NCI-H524 (cell line): ENCODE results near the gene SPTLC1.

Experiments used
- DNase-seq, 2 experiments: peaks; one replicate each; lab custom pipeline; 2025; lab: John Stamatoyannopoulos, UW

The SPTLC1 gene

DNA sequence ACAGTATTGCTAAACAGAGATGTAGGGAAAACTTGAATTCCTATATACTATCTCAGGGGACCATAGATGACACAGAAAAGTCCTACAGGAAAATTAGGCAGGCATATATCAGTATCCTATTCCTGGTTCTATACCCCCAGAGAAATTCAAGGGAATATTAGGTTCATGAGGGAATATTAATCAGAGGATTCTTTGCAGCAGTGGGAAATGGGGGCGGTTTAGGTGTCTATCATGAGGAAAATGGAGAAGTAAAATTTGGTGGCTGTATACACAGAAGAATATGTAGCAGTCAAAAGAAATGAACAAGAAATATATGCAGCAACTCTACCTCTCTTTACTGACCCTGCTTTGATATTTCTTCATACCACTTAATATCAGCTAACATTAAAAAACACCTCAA lies 20.0 kb downstream of the SPTLC1 start:
- no peak for DNase-seq

DNA sequence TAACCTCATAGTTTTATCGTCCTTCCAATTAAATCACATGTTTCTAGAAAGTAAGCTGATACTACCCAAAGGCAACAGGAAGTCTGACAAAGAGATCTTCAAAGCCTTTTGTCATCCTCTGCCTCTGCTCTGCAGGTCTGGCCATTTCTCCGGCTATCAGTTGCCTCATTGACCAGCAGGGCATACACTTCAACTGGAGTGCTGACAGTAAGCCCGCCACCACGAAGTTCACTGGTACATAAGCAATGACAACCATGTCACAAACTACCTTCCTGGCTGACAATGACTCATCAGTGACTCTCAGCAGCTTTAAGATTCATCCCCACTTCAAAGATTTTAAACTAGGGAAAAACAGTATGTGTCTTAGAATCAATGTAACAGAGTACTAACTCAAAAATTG lies 20.6 kb downstream of the SPTLC1 start:
- DNase-seq: no peak

DNA sequence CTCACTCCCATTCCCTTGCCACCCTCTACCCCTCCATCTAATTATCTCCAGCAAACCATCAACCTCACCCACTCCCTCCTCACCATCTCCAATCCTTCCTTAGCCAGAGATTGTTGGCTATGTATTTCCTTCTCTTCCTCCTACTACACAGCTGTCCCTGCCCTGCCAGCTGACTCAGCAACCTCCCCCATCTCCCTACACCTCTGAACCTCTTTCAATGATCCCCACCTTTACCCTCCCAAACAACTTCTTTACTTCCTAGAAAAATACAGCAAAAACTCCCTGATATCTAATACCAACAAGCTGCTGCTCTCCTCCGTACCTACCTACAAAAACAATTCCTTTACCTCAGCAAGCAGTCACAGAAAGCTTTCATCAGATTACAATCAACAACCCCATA lies 37.3 kb downstream of the SPTLC1 start:
- DNase-seq: no peak

DNA sequence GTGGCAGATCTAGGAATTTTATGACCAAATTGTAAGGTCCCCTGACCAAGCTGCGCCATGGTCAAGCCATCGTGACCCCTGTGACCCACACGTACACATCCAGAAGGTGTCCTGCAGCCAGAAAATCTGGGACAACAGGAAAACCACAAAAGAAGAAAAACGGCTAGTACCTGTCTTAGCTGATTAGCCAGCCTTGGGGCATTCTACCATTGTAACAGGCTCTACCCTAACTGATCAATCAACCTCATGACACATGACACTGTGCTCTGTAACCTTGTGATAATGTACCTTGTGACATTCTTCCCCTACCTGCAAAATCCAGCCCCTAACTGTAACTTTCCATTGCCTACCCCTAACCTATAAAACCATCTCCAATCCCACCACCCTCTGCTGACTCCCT lies 43.6 kb downstream of the SPTLC1 start:
- no peak for DNase-seq

DNA sequence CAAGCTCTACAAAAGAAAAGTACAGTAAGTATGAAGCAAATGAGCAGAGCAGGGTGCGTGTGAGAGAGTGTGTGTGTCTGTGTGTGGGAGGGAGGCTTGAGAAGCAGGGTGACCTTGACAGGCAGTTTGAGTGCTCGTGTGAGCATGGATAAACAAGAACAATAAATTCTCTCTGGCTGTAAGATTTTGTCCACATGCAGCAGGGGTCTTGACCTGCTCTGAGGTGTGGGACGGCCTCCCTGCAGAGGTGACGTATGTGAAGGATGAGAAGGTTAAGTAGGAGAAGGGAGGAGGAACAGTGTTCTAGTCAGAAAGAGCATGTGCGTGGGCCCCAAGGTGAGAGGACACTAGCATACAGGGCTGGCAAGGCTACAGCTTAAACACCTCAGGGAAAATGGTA lies 49.0 kb downstream of the SPTLC1 start:
- DNase-seq: no peak

DNA sequence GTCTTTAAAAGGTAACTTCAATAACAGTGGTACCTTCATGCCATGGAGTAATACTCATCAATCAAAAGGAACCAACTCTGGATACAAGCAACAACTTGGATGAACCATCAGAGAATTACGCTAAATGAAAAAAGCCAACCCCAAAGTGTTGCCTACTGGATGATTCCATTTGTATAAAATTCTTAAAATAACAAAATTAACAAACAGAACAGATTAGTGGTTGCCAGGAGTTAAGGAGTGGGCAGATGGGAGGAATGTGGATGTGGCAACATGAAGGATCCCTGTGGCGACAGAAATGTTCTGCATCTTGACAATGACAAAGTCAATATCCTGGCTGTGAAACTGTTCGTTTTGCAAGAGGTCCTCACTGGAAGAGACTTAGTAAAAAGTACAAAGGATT lies 50.5 kb downstream of the SPTLC1 start:
- DNase-seq: no peak

DNA sequence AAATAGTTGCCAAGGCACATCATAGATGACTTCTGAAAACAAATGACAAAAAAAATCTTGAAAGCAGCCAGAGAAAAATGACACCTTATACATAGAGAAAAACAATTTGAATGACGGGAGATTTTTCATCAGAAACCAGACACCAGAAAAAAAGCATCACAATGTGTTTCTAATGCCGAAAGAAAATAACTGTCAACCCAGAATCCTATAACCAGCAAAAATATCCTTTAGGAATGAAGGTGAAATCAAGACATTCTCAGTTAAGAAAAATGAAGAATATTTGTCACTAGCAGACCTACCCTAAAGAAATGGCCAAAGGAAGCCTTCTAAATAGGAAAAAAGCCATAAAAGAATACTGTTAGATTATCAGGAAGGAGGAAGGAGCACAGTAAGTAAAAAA lies 54.0 kb downstream of the SPTLC1 start:
- no peak for DNase-seq

DNA sequence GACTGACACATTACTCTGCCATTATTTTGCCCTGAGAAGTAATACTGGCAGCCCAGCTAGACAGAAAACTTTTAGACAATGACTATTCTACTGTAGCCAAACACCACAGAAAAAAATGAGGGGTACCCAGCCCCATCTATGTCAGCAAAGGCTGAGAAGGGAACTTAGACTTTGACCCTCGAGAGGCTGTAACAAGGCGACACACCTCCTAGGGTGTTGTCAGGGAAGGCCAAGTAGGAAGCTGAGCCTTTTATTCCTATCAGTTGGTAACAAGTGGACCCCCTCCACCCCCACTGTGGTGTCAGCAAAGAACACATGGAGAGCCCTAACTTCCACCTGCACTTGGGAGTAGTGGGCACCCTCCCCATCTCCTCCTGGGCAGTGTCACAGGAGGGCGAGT lies 55.6 kb downstream of the SPTLC1 start:
- no peak for DNase-seq

DNA sequence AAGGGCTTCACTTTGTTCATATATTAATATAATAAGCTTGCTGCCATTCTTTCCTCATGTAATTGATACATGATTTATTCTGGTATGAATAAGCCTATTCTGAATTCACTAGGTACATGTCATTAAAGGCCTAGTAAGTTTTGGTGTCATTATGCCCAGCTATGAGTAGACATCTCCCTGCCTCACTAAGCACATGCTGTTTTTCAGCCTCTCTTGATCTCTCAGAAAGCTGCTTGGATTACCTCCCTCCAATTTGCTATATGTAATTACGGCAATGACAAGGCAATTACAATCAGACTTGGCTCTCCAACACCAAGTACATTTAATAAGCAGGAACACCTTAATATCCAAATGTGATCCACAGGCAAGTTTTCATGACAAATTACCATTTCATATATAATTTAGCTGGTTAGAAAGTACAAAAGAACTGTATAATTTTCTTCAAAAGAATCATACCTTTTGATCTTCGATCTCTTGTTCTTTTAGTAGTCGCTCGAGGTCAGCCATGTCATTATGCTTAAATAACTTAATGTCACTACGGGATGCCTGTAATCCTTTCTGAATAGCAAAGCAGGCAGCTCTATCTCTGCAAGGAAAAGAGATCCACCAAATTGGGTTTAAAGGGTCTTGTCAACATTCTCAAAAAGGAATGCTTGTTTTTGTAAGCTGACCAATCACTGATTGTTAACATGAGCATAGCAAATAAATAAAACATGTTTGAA lies 56.3 kb downstream of the SPTLC1 start:
- no peak for DNase-seq

DNA sequence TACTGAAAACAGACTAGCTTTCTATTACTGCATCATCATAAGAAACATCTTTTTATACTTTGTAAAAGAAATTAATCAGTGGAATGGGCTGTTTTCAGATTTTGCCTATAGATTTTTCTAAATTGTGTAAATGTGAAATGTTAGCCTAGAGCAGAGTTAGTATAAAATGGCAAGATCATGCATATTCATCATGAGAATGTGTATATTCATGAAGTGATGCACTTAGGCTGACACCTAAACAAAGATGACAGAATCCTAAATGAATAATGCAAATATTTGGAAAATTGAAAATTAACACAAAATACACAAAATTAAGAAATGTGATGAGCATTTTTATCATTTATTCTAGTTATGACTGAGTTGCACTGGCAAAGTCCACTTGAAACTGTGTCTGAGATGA lies 57.2 kb downstream of the SPTLC1 start:
- DNase-seq: no peak

DNA sequence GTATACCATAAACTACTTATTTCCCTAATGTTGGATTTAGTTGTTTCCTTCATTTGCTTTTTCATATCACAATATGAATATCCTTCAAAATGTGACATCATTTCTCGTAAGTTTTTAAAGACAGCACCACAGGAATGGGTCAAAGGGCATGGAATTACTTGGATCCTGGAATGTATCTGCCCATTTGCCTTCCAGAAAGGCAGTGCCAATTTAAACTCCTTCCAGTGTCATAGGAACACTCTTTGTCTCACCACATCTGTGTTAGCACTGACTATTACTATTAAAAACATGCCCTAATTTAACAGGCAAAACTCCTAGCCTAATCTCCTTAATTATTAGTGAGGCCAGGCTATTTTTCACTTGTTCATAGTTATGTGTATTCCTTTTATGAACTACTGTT lies 58.0 kb downstream of the SPTLC1 start:
- no peak for DNase-seq

DNA sequence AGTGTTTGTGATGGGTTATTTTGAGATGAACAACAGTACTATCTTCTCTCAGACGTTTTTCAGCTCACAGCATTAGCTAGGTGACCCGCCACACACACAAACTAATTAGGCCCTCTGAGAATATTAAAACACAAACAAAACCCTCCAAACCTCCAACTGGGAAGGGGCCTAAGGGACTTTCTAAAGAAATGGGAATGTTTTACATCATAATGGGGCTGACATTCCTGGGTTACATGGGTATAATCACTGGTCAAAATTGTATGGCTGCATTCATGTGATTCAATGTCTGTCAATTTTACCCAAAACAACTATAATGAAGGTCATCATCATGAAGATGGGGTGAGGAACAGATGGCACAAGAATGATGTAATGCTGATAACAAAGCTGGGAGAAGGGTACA lies 59.6 kb downstream of the SPTLC1 start:
- no peak for DNase-seq

DNA sequence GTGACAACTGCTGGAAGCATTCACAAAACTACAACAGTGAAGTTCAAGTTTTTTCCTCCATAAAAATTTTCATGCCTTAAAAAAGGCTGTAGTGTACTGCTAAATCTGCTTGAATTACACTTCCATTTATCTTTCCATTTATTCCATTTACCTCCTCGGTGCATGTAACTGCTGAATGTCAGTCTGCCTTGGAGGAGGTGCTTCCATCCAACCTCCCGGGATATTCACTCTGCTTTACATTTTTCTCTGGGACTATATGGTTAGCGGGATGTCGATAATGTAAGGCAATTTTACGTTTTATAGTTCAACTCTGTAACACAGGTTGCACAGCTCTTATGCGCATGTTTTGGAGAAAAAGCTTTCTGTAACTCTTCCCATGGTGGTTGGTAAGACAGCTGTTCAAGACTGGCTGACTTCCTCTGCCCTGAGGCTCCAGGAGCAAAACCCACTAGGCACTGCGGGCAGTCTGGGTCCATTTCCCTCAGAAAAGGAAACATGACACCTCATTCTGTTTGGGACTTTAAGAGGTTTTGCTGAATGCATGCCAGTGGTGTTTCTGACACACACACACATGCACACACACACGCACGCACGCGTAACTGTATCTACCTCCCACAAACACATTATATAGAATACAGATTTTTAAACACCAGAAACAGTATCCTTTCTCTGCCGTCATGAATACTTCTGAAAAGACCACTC lies 66.1 kb downstream of the SPTLC1 start:
- DNase-seq: no peak

DNA sequence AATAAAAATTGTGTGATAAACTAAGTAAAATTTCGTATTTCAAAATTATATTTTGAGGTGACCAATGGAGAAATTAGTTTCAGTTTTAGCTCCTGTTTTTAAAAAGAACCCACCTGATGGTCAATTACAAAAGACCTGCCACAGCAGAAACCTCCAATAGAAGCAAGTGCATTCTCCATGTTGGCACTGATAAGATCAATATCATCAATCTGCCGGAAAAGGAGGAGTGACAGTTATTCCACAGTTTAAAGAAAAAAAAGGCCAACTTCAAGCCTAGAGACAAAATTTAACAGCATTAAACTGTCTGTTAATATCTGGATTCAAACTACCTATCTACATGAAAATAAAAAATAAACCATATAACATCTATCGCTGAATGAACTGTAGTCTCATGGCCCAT lies 67.7 kb downstream of the SPTLC1 start:
- no peak for DNase-seq

DNA sequence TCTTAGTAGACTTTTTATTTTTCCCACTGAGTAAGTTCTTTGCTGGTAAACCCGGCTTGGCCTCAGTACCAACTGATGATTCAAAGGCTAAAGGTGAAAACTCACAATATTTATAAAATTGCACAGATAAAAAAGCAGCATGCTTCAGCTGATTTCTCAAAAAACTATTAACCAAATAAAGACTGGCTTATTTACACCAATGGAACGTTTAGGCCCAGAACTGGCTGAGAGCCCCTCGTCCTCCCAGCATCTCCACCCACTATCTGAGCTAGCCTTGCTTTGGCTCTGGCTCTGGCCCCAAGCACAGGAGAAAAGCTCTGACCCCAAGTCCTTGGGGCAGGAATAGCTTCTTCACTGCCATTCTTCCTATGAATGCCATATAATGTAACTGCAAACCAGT lies 68.5 kb downstream of the SPTLC1 start:
- no peak for DNase-seq

DNA sequence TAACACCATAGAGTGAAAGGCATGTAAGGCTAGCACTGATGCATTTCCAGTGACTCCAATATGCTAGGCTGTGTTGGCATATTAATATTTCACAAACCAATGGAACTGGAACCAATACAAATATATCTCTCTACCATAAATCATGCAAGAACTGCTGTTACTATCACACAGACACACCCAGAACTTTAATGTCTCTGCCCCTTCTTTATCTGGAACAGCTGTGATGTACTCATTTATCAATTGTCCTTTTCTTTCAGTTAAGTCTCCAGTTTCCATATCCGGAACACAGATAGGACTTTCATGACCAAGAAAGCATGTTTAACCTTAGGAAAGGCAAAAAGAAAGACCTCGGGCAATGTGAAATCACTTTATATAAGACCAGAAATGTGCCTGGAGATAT lies 70.3 kb downstream of the SPTLC1 start:
- no peak for DNase-seq

DNA sequence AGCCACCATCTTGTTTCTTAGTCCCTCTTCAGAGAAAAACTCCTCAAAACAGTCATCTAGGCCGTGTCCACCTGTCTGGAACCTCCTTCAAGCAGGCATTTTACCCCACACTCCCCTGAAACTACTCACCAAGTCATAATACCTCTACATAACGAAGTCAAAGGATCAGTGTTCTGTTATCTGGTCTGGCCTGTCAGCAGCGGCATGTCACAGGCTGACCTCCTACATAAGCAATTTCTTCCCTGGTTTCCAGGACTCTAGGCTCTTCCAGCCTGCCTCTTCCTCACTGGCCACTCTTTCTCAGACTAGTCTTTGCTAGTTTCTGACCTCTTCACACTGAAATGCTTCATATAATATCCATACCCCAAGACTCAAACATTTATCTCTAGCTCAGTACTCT lies 72.2 kb downstream of the SPTLC1 start:
- DNase-seq: no peak

DNA sequence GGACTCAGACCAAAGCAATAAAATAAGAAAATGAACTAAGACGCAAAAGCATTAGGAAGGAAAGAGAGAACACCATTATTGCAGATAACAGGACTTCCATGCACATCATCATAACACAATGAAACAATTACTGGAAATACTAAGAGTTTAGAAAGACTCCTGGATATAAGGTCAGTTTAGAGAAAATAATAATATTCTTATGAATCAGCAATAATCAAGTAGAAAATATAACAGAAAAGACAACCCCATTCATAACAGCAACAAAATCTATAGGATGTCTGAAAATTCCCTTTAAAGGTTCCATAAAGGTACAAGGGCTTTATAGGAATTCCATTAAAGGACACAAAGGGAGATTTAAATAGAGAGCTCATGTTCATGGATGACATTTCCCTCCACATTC lies 73.0 kb downstream of the SPTLC1 start:
- no peak for DNase-seq

DNA sequence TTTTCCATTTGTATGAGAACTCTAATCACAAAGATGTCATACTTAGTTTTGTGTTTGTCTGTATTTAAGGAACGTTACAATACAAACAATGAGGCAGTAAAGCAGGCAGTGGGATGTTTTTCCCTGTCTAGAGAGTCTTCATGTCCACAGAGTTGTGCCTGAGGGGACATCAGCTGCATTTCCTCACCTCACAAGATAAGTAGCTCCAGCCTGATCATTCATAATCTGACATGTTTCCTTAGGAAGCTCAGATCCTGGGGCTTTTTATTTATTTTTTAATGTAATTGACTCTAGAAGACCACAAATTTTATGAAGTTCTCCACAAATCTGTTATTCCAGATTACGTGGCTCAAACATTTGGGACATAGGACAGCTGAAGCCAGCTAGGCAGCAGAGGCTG lies 78.5 kb downstream of the SPTLC1 start:
- DNase-seq: no peak

DNA sequence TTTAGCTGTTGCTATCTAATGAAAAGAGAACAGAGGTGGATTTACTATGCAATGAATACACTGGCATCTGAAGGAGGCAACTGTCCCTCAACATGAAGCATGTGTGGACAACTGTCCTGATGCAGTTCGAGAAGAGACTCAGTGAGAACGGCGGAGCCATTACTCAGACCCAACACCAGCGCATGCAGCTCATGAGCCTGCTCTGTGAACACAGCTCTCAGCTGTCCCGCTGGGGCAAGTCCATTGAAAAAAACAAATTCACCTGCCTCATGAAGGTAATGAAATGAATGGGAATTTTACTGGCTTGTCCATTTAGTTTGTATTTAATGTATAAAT lies 78.8 kb downstream of the SPTLC1 start:
- no peak for DNase-seq

DNA sequence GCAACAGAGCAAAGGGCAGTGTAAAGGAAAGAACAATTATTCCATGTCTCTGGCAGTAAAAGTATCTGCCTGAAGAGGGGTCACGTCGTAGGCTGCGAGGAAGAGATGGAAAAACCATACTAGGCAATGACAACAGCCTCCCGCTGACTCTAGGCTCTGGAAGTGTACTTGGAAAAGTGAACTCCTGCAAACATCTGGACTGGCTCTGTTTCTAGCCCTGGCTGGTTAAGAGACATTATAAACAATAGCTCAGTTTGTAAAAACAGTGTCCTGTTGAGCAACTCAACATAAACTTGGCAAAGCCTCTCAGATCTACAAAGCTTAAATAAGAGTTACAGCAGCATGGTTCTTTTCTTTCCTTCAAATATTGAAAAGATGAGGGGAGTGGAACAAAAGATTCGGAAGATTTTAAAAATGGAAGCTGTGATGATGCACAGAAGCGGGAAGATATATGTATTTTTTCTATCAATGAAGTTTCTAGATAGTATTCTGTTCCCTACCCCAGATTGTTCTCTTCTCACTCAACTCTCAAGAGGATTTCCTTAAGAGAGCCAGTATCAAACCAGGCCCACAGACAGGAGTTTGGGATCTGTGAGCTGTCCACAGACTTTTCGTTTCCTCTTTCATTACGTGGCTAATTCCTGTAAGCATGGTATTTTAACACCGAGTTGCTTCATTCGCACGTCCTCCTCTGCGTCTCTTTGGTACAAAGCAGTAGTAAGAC lies 79.4 kb downstream of the SPTLC1 start:
- no peak for DNase-seq

DNA sequence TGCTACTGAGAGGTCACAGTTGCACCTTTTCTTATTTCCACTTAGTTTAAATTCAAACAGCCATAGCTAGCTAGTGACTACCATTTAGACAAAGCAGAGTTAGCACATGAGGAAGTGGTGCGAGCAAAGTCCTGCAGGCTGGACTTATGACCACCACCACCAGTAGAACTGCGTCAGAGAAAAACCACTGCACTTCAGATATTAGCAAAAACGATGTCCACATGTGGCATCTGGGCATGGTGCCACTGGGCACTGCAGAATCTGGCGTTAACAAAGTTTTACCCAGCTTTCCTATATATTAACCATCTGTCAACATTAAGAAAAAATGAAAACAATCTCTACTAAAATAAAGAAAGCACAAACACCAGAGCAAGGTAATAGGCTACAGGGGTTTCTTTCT lies 80.1 kb downstream of the SPTLC1 start:
- no peak for DNase-seq

DNA sequence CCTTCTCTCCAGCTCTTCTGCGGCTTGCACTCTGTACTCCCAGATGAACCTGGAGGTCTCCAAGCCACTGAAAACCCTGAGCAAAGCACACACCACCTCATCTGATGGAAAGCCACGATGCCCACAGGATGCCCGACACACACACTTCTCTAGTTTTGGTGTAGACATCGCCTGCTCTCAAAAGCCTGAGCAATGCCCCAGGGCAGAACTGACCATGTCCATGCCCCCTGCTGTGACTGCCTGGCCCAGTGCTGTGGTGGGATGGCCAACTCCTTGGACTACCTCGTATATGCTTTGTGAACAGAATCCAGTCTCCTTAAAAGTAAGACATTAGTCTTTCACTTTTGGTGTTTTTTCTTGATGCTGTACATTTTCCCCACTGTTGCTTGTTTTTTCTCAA lies 81.2 kb downstream of the SPTLC1 start:
- DNase-seq: no peak

DNA sequence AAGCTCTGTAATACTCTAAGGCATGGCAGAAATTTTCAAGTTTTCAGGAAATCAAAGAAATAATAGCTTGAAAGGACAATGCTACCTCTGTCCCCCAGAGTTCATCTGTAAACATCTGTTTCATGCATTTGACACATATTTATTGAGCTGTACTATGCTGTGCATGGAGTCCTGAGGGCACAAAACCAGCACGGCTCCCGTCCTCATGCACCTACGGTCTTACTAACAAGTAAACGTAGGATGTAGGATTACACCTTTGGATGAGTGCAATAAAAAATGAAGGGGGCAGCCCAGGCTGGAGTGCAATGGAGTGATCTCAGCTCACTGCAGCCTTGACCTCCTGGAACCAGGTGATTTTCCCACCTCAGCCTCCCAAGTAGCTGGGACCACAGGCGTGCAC lies 81.9 kb downstream of the SPTLC1 start:
- DNase-seq: no peak
